Measurements from ENCODE around the gene MRPL43. TPM values are rescaled to one million over a fixed set of nuclear protein-coding genes. Genes with fewer than 3 reads are reported as not detected.

Gene MRPL43
- total RNA-seq, 4 donors from 2014 or later, result 32.5 to 104 (median 77.1) TPM

- Histone ChIP-seq H3K27ac (no peak overlapping the region), H3K36me3 (peaks cover 0 to 5% (median 0%) of the 10 kb centered on the region in 4 donors), H3K4me1 (peaks cover 17 to 27% (median 22%) of the 10 kb centered on the region in 4 donors), H3K9me3 (no peaks in the 10 kb centered on the region), H3K27me3 (no peaks in the 10 kb centered on the region), H3K4me3 (no peak overlapping the region)
- TF ChIP-seq CTCF (IDR thresholded peaks at IDR 0.05) (no peak), POLR2AphosphoS5 (IDR thresholded peaks at IDR 0.05) (no peak), EP300 (IDR thresholded peaks at IDR 0.05; ENCODE audit: low read depth) (no peak), POLR2A (IDR thresholded peaks at IDR 0.05) (no peak)
- intact Hi-C loops (cut with DNase I; ENCODE audit: low total_unique reads), result no loop called here
- WGBS, 2 donors (ENCODE audit: low coverage in 1 of 2), result 85% methylated on average over 2 of the region's 2 CpGs; no CpG with 5 or more reads in 1 of the 2 donors
- in situ Hi-C loops (cut with MboI; ENCODE audit: low pct_ligation_motif_present in 1 of 4, low pct_unique_long_range_greater_than_20kb in 1 of 4, low sequenced_read_pairs in 3 of 4), result no loop called here
- no peak for DNase-seq
These were observed 2.6 kb downstream of the MRPL43 start for GRCh38 chr10:100984672-100985177.

DNA sequence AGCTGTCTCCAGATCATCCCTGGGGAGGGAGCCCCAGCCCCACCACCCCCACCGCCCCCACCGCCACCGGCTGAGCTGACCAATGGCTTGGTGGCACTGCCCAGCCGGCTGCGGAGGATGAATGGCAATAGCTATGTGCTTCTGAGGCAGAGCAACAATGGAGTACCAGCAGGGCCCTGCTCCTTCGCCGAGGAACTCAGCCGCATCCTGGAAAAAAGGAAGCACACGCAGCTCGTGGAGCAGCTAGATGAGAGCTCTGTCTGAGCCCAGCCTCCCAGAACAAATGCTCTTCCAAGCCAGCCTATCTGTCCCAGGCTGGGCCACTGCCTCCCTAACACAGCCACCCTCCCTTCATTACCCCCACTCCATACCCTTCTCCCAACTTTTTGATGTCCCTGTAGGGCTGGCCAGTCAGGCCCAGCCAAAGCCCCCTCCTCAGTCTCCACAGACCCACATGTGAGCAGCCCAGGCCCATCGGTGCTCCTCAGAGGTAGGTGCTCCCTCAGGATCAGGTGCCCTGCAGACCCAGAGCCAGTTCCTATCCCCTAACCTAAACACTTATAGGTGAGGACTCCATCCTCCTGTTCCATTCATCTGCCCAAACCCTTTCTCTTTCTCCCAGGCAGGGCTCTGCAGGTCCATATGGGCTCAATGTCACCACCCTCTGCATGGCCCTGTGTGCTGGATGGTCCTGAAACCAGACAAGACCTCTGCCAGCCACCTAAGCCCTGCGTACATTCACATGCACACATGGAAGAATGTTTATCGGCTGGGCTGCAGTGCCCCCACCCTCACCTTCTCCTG, 3.2 kb downstream of the MRPL43 start:
- H3K4me1 ChIP-seq, result peaks cover 17 to 27% (median 22%) of the 10 kb centered on the region in 4 donors
- in situ Hi-C loops (cut with MboI; ENCODE audit: low pct_ligation_motif_present in 1 of 4, low pct_unique_long_range_greater_than_20kb in 1 of 4, low sequenced_read_pairs in 3 of 4), result no loop called here
- no peak overlapping the region for H3K27ac ChIP-seq
- H3K27me3 ChIP-seq, result no peaks in the 10 kb centered on the region
- H3K4me3 ChIP-seq, result no peak overlapping the region
- DNase-seq, result no peak
- H3K9me3 ChIP-seq, result no peaks in the 10 kb centered on the region
- peaks cover 0 to 5% (median 0%) of the 10 kb centered on the region in 4 donors for H3K36me3 ChIP-seq
- intact Hi-C loops (cut with DNase I; ENCODE audit: low total_unique reads), result no loop called here
- TF ChIP-seq CTCF (IDR thresholded peaks at IDR 0.05), result no peak
- TF ChIP-seq EP300 (IDR thresholded peaks at IDR 0.05; ENCODE audit: low read depth), result no peak
- no peak for TF ChIP-seq POLR2A (IDR thresholded peaks at IDR 0.05)
- no peak for TF ChIP-seq POLR2AphosphoS5 (IDR thresholded peaks at IDR 0.05)
- 92% methylated on average over 12 of the region's 13 CpGs; no CpG with 5 or more reads in 1 of the 2 donors for WGBS, 2 donors (ENCODE audit: low coverage in 1 of 2)

GRCh38 chr10:100982916-100983830, 4.1 kb downstream of the MRPL43 start:
- no peaks in the 10 kb centered on the region for H3K27me3 ChIP-seq
- no peak overlapping the region for H3K4me3 ChIP-seq
- no peaks in the 10 kb centered on the region for H3K9me3 ChIP-seq
- in situ Hi-C loops (cut with MboI; ENCODE audit: low pct_ligation_motif_present in 1 of 4, low pct_unique_long_range_greater_than_20kb in 1 of 4, low sequenced_read_pairs in 3 of 4) (no loop called here), intact Hi-C loops (cut with DNase I; ENCODE audit: low total_unique reads) (no loop called here)
- peaks cover 0 to 8% (median 0%) of the 10 kb centered on the region in 4 donors for H3K36me3 ChIP-seq
- peaks cover 15 to 22% (median 19%) of the 10 kb centered on the region in 4 donors for H3K4me1 ChIP-seq
- H3K27ac ChIP-seq, result no peak overlapping the region
- peak; percentile 6 for DNase-seq
- 77 to 93% methylated on average over 2 to 24 of the region's 24 CpGs for WGBS, 2 donors (ENCODE audit: low coverage in 1 of 2)
- TF ChIP-seq POLR2AphosphoS5 (IDR thresholded peaks at IDR 0.05) (no peak), EP300 (IDR thresholded peaks at IDR 0.05; ENCODE audit: low read depth) (no peak), POLR2A (IDR thresholded peaks at IDR 0.05) (no peak), CTCF (IDR thresholded peaks at IDR 0.05) (no peak)
